Epithelial cell of esophagus (primary cell): ENCODE data around the gene TFDP1.
A peak's percentile ranks its signal among the peaks of the same experiment; 100 is the strongest.
"Not testable (repeated sequence)": the region's sequence is repeated elsewhere in the genome, so short reads cannot be mapped to it uniquely, and the experiment has no call there.

Source experiments
- DNase-seq: peaks from one replicate; pipeline ENCODE4 v3.0.0; 2010; ENCODE audit warnings: low read depth
- H3K4me3 ChIP-seq: 2 replicates; pipeline ENCODE4 v1.5.1; 2011; ENCODE audit warnings: mild to moderate bottlenecking, low read length, control low read depth
- TF ChIP-seq, protein P1 (sequence below): IDR thresholded peaks from 2 replicates; pipeline ENCODE4 v1.5.1; 2011; ENCODE audit warnings: low read depth, mild to moderate bottlenecking, low read length, control low read depth, inconsistent platforms; ENCODE audit not compliant: insufficient read depth; ENCODE audit errors: missing control alignments

Gene TFDP1

DNA sequence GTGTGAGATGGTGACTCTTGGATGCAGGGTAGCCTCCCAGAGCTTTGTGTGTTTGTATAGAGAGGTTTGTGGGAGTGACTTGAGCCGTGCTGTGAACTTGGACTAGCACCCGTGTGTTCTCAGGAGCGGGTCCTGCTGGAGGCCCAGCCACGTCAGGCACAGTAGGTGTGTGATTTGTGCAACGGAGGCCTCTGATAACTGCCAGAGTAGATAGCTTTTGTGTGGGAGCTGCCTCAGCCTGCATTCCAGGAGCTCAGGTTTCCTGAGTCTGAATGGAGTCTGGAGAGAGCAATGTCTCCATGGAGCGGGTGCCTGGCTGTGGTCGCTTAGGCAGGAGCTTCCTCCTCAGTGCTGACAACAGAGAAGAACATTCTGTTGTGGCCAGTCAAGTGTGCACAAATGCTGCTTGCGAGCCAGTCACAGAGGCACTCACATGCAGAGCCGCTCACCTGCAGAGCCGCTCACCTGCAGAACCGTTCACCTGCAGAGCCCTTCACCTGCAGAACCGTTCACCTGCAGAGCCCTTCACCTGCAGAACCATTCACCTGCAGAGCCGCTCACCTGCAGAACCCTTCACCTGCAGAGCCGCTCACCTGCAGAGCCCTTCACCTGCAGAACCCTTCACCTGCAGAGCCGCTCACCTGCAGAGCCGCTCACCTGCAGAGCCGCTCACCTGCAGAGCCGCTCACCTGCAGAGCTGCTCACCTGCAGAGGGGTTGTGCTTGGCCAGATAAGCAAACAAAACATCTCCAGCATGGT is 32.6 kb downstream of the TFDP1 start:
- TF ChIP-seq, protein P1, sequence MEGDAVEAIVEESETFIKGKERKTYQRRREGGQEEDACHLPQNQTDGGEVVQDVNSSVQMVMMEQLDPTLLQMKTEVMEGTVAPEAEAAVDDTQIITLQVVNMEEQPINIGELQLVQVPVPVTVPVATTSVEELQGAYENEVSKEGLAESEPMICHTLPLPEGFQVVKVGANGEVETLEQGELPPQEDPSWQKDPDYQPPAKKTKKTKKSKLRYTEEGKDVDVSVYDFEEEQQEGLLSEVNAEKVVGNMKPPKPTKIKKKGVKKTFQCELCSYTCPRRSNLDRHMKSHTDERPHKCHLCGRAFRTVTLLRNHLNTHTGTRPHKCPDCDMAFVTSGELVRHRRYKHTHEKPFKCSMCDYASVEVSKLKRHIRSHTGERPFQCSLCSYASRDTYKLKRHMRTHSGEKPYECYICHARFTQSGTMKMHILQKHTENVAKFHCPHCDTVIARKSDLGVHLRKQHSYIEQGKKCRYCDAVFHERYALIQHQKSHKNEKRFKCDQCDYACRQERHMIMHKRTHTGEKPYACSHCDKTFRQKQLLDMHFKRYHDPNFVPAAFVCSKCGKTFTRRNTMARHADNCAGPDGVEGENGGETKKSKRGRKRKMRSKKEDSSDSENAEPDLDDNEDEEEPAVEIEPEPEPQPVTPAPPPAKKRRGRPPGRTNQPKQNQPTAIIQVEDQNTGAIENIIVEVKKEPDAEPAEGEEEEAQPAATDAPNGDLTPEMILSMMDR, result no peak
- no peak overlapping the region for H3K4me3 ChIP-seq
- DNase-seq, result peak; percentile 26

DNA sequence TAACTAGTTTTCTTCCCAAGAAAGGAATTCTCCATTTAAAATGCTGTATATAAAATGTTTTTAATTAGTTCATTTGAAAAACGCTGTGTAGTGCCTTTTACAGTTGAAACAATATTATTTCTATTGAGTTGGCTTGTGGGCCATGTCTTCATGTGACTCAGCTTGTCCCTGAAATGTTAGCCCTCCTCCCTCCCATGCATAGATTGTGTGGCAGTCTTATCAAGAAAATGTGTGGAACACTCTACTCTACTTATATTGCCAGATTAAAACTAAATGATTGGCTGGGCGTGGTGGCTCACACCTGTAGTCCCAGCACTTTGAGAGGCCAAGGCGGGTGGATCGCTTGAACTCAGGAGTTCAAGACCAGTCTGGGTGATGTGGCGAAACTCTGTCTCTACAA is 33.4 kb downstream of the TFDP1 start:
- H3K4me3 ChIP-seq, result no peak overlapping the region
- no peak for DNase-seq
- TF ChIP-seq, protein P1, result no peak

DNA sequence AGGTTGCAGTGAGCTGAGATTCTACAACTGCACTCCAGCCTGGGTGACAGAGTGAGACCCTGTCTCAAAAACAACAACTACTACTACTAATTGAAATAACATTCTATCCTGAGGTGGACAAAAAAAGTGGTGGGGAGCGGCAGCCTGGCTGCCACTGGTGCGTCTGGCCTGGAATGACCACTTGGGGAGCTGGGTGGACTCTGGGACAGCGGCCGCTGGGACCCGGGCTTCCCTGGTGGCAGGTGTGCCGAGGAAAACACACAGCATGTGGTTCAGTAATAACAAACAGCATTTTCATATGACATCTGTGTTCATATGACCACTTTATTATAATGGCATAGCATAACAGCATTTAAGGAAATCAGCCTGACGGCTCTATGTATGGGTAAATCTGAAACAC is 33.9 kb downstream of the TFDP1 start:
- TF ChIP-seq, protein P1, result no peak
- no peak overlapping the region for H3K4me3 ChIP-seq
- DNase-seq, result no peak

DNA sequence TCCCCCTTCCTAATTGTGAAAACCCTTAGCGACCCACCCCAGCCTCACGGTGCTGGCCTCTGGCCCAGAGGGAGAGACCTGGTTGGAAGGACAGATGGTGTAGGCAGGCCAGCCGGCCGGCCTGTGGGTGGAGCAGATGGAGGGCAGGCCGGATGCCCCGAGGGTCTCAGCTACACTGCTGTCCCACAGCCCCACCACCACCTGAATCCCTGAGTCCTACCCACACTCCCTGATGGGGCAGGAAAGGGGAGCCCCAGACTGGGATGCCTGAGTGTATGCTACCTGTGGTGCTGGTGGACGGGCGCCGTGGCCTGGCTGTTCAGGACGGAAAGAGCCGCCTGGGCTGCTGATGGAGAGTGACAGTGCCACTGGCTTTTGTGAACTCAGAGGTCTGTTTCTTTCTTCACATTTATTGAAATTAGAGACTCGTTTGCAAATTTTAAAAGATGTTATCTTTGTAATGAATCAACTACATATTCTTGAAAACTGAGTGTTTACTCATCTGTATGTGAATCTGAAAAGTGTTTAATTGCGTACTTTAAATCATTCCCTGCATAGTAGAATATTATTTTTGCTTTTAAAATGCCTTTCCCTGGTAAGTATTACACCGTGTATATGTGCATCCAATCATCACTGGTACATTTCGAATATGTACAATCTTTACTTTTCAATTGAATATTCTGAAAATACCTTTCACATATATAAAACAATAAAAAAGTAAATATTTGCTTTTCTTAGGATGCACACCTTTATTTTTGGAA is 35.7 kb downstream of the TFDP1 start:
- TF ChIP-seq, protein P1, result no peak
- no peak overlapping the region for H3K4me3 ChIP-seq
- DNase-seq, result no peak

DNA sequence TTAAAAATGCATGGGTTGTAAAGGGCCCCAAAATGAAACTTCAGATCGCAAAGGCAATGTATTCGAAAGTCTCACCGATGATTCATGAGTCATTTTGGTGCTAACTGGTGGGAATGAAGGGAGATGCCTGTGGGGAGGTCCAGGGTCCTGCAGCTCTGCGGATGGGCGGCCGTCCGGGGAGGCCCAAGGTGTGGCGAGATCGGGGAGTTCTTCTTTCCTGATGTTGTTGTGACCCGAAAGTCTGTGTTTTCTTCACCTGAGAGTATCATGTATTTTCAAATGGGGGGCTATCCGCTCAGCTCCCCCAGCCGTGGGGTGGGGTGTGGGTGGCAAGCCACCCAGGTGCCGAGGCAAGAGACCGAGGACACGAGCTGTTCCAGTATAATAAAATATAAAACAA is 36.5 kb downstream of the TFDP1 start:
- H3K4me3 ChIP-seq, result no peak overlapping the region
- no peak for DNase-seq
- TF ChIP-seq, protein P1, result no peak

DNA sequence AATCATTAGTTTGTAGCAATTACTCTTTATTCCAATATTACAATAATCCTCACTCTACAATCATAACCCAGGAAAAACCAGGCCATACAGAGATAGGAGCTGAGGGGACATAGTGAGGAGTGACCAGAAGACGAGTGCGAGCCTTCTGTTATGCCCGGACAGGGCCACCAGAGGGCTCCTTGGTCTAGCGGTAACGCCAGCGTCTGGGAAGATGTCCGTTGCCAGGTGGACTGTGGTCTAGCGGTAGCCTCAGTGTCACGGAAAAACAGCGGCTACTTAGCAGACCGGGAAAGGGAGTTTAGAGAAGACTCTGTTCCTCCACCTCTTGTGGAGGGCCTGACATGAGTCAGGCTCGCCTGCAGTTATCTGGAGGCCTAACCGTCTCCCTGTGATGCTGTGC is 36.9 kb downstream of the TFDP1 start:
- not testable (repeated sequence) for DNase-seq, H3K4me3 ChIP-seq
- TF ChIP-seq, protein P1, result peak; percentile 25

DNA sequence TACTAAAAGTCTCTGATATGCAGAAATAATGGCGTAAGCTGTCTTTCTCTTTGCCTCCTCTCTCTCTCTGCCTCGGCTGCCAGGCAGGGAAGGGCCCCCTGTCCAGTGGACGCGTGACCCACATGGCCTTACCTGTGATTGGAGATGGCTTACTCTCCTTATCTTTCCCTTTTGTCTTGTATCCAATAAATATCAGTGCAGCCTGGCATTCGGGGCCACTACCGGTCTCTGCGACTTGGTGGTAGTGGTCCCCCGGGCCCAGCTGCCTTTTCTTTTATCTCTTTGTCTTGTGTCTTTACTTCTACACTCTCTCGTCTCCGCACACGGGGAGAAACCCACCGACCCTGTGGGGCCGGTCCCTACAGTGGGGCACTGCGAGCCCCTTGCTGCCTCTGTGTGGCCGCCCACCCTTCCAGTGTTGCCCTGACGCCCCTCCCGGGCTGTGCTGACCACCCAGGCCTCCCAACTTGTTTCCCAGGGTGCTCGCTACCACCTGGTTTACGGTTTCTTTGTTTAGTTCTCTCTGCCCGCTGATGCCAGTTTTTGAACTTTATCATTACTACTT is 37.5 kb downstream of the TFDP1 start:
- not testable (repeated sequence) for DNase-seq

More for the DNA sequence above, 37.5 kb downstream of the TFDP1 start:
- H3K4me3 ChIP-seq, result not testable (repeated sequence)
